Liver (tissue), 3 donors: Measurements from ENCODE around the gene OR2A5.

ENCODE experiments used
- CTCF ChIP-seq: fragments of 150-350 bp; IDR thresholded peaks from 2 replicates; pipeline ENCODE4 v1.5.1; 2017; ENCODE audit warnings: improper control_type of control experiment, low read depth, low read length; ENCODE audit not compliant: missing input control
- EGR1 ChIP-seq, 2 donors: IDR thresholded peaks; 2 replicates each; pipeline ENCODE4 v1.6.1; 2016 to 2018; ENCODE audit warnings: antibody characterized with exemption in 2 of 2, low read depth in 2 of 2
- REST ChIP-seq: IDR thresholded peaks from 2 replicates; pipeline ENCODE4 v1.6.1; 2016; ENCODE audit warnings: antibody characterized with exemption, mild to moderate bottlenecking
- SP1 ChIP-seq: IDR thresholded peaks from 2 replicates; pipeline ENCODE4 v1.6.1; 2018; ENCODE audit warnings: antibody characterized with exemption, mild to moderate bottlenecking
- YY1 ChIP-seq: IDR thresholded peaks from 2 replicates; pipeline ENCODE4 v1.6.1; 2016; ENCODE audit warnings: antibody characterized with exemption, mild to moderate bottlenecking
- donor health status: healthy.
- donor health status: healthy.

- no peak for TF ChIP-seq CTCF
- no peak for TF ChIP-seq EGR1 (IDR thresholded peaks at IDR 0.05; ENCODE audit: low read depth in 2 of 2)
- no peak for TF ChIP-seq YY1
- no peak for TF ChIP-seq REST
- TF ChIP-seq SP1, result no peak
Measured at GRCh38 chr7:144090667-144091066, 41.9 kb downstream of the OR2A5 start.
